OCI-LY7 (cell line): ENCODE measurements around the gene CEP104.

ENCODE experiments used
- EZH2phosphoT487 ChIP-seq: fragments of 200-600 bp; sonication (generic); IDR thresholded peaks from 2 replicates; pipeline ENCODE4 v1.6.1; 2018; ENCODE audit warnings: low read depth, borderline replicate concordance, mild to moderate bottlenecking, mixed run types, antibody characterized with exemption, low read length, moderate library complexity, mixed read lengths
- TF ChIP-seq, protein P1 (sequence below): fragments of 200-600 bp; sonication (generic); conservative IDR thresholded peaks from 2 replicates; pipeline ENCODE4 v1.5.1; 2014; ENCODE audit warnings: mild to moderate bottlenecking, antibody characterized with exemption, low read length, moderate library complexity, mixed read lengths

DNA sequence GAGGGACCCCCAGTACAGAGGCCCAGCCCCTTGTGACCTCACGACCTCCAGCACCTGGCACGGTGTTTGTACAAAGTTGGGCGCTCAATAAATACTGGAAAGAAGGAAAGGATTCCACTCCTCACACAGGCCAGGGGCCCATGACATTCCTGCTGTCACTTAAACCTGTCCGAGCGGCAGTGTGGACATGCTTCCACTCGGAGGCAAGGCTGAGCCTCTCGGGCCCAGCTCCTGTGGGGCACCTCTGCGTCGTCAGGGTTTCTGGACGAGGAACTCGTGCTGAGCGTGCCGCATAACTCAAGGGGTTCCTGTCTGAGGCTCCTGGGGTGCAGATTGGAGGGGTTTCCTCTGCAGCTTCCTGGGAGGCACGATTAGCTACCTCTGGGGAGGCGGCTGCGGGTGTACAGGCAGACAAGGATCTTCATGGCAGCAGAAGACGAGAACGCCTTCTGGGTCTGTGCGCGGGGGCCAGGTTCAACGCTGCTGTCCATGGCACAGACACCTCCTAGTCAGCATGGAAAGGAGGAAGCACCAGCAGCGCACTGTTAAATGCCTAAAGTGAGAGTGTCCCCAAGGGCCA is 88.1 kb downstream of the CEP104 start:
- TF ChIP-seq, protein P1, sequence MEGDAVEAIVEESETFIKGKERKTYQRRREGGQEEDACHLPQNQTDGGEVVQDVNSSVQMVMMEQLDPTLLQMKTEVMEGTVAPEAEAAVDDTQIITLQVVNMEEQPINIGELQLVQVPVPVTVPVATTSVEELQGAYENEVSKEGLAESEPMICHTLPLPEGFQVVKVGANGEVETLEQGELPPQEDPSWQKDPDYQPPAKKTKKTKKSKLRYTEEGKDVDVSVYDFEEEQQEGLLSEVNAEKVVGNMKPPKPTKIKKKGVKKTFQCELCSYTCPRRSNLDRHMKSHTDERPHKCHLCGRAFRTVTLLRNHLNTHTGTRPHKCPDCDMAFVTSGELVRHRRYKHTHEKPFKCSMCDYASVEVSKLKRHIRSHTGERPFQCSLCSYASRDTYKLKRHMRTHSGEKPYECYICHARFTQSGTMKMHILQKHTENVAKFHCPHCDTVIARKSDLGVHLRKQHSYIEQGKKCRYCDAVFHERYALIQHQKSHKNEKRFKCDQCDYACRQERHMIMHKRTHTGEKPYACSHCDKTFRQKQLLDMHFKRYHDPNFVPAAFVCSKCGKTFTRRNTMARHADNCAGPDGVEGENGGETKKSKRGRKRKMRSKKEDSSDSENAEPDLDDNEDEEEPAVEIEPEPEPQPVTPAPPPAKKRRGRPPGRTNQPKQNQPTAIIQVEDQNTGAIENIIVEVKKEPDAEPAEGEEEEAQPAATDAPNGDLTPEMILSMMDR: no peak
- TF ChIP-seq EZH2phosphoT487: no peak
